Keratinocyte (primary cell): ENCODE results near the gene ADAM15.

Source experiments
- CTCF ChIP-seq, 3 experiments: IDR thresholded peaks in 1 of 3; conservative IDR thresholded peaks in 1 of 3; optimal IDR thresholded peaks in 1 of 3; 2 replicates in 2 of 3; 3 replicates in 1 of 3; pipeline versions ENCODE3 to v1.5.1; 2011; ENCODE audit warnings: low read length in 3 of 3, mild to moderate bottlenecking in 3 of 3, moderate library complexity in 2 of 3, control low read depth in 1 of 3, inconsistent platforms in 1 of 3; ENCODE audit not compliant: insufficient read depth in 2 of 3; ENCODE audit errors: extremely low read depth in 1 of 3
- EZH2 ChIP-seq: IDR thresholded peaks from one replicate; pipeline ENCODE4 v1.6.1; 2012; ENCODE audit warnings: inconsistent platforms, mild to moderate bottlenecking, low read length, moderate library complexity

- TF ChIP-seq CTCF (optimal IDR thresholded peaks at IDR 0.05 in 1 of 3, IDR thresholded peaks at IDR 0.05 in 1 of 3, conservative IDR thresholded peaks at IDR 0.05 in 1 of 3; ENCODE audit: extremely low read depth in 1 of 3, insufficient read depth in 2 of 3, low read length in 3 of 3): no peak
- TF ChIP-seq EZH2: no peak
Observed at GRCh38 chr1:155007251-155007828, 43.8 kb upstream of the ADAM15 start.
